Measurements from ENCODE around the gene GREM1.

GRCh38 chr15:32775103-32775502 is 57.3 kb downstream of the GREM1 start:
- TF ChIP-seq CTCF (IDR thresholded peaks at IDR 0.05), result no peak
- no peak for TF ChIP-seq POLR2A (IDR thresholded peaks at IDR 0.05)
- TF ChIP-seq POLR2AphosphoS5 (IDR thresholded peaks at IDR 0.05), result no peak
- TF ChIP-seq EP300 (IDR thresholded peaks at IDR 0.05), result no peak

All from upper lobe of left lung (tissue), 4 donors.